HG03060 (cell line): Measurements from ENCODE around the gene IGSF9B.
"Not testable (repeated sequence)": the region's sequence is repeated elsewhere in the genome, so short reads cannot be mapped to it uniquely, and the experiment has no call there.

Experiments used
- ATAC-seq: cut with Tn5 transposase; IDR thresholded peaks from one replicate; pipeline ENCODE4 v1.9.1; 2021; ENCODE audit warnings: low read depth, moderate number of reproducible peaks; ENCODE audit not compliant: unreplicated experiment

The IGSF9B gene, protein sequence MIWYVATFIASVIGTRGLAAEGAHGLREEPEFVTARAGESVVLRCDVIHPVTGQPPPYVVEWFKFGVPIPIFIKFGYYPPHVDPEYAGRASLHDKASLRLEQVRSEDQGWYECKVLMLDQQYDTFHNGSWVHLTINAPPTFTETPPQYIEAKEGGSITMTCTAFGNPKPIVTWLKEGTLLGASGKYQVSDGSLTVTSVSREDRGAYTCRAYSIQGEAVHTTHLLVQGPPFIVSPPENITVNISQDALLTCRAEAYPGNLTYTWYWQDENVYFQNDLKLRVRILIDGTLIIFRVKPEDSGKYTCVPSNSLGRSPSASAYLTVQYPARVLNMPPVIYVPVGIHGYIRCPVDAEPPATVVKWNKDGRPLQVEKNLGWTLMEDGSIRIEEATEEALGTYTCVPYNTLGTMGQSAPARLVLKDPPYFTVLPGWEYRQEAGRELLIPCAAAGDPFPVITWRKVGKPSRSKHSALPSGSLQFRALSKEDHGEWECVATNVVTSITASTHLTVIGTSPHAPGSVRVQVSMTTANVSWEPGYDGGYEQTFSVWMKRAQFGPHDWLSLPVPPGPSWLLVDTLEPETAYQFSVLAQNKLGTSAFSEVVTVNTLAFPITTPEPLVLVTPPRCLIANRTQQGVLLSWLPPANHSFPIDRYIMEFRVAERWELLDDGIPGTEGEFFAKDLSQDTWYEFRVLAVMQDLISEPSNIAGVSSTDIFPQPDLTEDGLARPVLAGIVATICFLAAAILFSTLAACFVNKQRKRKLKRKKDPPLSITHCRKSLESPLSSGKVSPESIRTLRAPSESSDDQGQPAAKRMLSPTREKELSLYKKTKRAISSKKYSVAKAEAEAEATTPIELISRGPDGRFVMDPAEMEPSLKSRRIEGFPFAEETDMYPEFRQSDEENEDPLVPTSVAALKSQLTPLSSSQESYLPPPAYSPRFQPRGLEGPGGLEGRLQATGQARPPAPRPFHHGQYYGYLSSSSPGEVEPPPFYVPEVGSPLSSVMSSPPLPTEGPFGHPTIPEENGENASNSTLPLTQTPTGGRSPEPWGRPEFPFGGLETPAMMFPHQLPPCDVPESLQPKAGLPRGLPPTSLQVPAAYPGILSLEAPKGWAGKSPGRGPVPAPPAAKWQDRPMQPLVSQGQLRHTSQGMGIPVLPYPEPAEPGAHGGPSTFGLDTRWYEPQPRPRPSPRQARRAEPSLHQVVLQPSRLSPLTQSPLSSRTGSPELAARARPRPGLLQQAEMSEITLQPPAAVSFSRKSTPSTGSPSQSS (N-terminal part only)

DNA sequence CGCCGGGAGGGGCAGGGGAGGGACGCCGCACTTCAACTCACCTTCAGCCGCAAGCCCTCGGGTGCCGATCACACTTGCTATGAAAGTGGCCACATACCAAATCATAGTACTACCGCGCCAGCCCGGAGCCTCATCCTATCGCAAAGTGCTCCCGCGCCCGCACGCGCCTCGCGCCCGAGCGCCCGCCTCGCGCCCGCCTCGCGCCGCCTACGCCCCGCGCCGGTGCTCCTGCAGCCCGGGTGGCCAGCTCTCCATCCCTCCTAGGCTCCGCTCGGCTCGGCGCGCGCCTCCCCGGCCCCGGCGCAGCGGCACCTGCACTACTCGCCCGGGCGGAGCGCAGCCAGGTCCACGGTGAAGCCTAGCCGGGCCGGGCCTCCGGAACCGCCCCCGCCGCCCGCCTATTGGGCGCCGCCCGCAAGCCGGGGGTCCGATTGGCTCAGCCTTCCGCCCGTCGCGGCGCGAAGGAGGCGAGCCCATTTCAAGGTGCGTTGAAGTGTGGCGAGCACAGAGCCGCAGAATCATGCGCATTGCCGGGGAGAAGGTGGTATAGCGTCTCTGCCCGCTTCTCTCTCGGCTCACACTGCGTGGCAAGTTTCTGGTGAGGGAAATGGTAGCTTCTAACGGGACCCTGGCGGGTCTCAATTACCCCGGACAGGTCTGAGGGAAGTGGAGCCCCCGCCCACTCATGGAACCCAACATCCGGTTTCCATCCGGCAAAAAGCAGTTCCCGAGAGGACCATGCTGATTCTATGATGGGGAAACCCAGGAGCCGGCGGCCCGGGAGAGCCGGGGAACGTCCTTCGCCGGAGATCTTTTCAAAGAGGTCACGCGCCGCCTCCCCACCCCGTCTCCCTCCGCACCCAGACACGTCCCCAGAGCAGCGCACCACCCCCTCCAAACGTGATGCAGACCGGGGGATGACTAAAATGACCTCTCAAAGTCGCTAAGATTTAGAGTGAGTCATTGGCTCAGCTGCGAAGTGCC lies at the start of gene IGSF9B:
TSS of gene IGSF9B (minus strand) at position 319 of the 984 bp plus-strand sequence. CDS start at position 105, 214 bp downstream.
- ATAC-seq, result peak; percentile 95

DNA sequence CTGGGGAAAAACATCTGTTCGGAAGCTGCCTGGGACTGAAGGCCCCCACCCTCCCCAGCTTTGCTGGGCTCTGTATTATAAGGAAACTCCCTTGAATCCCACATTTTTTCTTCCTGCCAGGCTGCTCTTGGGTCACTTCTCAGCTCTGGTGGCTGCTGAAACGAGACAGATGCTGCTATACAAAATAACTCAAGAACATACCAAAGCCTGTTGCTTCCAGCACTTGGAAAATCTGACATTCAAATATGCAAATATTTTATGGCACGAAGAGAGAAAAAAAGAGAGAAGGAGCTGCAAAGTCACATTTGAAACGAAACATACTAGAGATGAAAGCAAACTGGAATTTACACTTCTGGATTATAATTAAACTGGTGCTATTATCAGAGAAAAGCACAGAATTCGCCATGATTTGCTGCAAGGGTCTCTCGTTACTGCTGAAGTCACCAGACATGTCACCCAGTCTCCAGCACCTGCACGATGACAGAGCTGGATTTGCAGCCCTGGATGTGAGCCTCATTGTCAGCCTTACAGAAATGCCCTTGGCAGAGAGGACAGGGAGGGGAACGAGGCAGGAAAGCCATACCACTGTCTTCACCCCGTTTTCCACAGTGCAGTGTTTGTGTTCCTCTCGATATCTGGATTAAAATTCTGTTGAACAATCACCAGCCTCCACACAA lies 47.9 kb upstream of the IGSF9B start:
- ATAC-seq, result no peak

DNA sequence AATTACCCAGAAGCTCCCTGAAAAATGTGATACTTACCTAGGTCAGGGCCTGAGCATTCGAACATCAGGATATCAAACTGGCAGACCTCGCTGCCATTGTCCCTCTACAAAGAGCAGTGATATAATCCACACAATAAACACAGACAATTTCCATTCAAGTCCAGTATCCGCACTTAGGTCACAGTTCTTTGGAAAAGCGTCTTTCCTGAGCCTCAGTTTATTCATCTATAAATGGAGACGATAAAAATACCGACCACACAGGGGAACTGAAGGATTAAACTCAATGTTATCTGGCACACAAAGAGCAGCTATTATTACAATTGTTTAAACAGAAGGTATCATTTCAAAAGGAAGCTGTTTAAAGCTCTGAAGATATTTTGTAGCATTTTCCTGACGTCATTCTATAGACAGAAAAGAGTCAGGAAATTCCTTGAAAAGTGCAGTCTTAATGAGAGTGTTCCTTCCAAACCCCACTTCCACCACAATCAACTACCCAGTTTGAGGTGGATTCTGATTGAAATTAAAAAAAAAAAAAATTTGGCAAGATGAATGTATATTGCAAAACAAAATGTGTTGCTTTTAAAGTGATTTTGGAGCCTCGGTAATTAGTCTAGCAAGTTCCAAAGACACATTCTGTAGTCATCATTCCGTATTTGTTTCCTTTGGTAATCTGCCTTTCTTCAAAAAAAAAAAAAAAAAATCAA lies 47.2 kb upstream of the IGSF9B start:
- no peak for ATAC-seq

DNA sequence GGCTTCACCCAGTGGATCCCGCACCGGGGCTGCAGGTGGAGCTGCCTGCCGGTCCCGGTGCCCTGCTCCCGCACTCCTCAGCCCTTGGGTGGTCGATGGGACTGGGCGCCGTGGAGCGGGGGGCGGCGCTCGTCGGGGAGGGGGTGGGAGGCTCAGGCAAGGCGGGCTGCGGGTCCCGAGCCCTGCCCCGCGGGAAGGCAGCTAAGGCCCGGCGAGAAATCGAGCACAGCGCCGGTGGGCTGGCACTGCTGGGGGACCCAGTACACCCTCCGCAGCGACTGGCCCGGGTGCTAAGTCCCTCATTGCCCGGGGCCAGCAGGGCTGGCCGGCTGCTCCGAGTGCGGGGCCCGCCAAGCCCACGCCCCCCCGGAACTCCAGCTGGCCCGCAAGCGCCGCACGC lies 46.1 kb upstream of the IGSF9B start:
- not testable (repeated sequence) for ATAC-seq

DNA sequence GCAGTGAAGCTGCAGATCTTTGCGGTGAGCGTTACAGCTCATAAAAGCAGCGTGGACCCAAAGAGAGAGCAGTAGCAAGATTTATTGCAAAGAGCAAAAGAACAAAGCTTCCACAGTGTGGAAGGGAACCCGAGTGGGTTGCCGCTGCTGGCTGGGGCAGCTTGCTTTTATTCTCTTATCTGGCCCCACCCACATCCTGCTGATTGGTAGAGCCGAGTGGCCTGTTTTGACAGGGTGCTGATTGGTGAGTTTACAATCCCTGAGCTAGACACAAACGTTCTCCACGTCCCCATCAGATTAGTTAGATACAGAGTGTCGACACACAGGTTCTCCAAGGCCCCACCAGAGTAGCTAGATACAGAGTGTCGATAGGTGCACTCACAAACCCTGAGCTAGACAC lies 45.6 kb upstream of the IGSF9B start:
- not testable (repeated sequence) for ATAC-seq

DNA sequence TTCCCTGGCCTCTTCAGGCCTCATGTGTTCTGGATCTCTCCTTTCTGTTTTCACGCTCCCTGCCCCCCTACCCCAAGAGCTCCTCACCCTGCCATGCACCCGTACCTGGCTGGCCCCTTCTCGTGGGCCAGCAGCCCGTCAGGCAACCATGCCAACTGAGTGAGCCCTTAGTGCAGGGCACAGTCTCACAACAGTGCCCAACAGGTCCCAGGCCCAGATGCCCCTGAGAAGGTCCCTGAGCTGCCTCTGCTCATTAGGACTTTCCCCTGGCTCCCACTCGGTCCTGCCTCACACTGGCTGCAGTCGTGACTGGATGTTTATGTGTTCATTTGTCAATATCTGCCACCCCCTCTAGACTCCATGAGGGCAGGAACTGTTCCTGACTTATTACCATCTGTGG lies 44.8 kb upstream of the IGSF9B start:
- ATAC-seq, result no peak

DNA sequence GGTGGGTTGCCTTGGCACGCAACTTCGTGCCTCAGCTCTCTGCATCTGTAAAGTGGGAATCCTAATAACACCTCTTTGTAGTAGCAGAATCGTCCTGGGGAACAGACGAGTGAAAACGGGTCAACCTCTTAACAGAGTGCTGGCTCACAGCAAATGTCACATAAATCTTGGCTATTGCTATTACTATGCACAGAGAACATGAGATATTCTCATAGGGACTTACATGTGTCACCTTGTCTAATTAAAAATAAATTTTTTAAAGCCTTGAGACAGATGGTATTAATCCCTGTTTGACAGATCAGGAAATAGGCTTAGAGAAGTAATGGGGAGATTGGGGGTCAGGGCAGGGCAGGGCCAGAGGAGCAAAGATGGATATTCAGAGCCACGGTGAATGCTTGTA lies 44.3 kb upstream of the IGSF9B start:
- no peak for ATAC-seq

DNA sequence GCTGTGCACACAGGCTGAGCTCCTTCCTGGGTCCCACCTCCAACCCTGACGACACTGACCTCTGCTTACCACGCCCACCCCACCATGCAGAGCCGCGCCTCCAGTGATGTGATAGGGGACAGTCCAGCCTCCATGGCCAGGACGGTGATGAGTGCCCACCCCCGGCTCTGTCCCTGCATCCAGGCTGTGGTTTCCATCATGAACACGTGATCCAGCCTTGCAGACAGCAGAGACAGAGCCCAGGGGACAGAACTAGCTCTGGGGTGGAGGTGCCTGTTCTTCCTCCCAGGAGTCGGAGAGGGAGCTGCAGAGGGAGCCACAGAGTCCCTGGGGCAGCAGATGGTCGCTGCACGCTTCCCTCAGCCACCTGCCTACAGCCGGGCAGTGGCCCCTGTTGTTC lies 42.6 kb upstream of the IGSF9B start:
- no peak for ATAC-seq

DNA sequence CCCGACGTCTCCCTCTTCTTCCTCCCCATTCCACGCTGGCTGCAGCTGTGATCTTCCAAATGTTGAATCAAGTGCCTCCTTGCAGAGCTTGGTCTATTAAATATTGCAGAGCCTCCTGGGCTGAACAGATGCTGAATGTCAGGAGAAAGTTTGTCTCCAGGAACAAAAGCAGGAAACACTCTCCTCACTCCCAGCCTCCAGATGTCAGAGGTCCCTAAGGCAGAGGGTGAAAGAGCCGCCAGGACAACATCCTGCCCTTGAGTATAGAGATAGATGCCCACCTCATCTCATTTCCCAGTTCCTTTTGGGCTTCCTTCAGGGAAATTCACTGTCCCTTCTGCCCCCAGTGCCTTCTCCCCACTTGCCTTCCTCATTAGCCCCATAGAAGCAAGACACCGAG lies 40.8 kb upstream of the IGSF9B start:
- ATAC-seq, result no peak

DNA sequence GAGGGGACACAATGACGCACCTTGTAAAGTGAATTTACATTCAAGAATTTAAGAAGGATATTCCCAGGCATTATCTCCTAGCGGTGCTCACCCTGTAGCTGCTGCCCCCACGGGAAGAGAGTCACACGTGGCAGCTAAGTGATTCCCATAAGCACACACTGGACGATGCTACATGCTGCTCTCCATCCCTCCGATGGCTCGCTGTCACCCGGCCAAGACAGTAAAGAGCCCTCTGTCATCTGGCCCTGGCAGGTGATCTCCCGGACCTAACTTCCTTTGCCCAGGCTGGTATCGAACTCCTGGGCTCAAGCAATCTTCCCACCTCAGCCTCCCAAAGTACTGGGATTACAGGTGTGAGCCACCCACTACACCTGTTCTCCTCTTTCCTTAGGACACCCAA lies 39.9 kb upstream of the IGSF9B start:
- ATAC-seq, result no peak

DNA sequence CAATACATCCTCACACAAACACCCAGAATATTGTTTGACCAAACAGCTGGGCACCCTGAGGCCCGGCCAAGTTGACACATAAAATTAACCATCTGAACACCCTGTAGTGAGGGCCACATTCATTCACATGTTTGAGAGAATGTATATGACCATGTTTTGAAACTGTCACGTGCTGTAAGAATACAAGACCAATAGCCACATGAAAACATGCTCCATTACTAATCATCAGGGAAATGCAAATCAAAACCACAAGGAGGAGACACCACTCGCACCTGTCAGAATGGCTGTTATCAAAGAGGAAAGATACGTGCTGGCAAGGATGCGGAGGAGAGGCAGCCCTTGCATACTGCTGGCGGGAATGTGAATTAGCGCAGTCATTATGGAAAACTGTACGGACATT lies 38.3 kb upstream of the IGSF9B start:
- ATAC-seq, result peak; percentile 52

DNA sequence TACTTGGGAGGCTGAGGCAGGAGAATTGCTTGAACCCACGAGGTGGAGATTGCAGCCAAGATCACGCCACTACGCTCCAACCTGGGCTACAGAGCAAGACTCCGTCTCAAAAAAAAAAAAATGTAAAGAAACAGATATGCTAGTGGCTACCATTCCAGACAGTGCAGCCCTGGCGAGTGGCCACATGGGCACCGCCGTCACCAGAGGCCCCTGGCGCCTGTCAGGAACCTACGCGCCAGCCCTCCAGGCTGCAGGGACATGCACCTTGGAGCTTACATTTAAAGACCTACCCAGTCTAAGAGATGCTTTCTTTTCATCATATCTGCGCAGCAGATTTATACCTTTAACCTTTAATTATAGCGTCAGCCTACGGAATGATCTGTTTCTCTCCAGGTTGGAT lies 37.2 kb upstream of the IGSF9B start:
- no peak for ATAC-seq

DNA sequence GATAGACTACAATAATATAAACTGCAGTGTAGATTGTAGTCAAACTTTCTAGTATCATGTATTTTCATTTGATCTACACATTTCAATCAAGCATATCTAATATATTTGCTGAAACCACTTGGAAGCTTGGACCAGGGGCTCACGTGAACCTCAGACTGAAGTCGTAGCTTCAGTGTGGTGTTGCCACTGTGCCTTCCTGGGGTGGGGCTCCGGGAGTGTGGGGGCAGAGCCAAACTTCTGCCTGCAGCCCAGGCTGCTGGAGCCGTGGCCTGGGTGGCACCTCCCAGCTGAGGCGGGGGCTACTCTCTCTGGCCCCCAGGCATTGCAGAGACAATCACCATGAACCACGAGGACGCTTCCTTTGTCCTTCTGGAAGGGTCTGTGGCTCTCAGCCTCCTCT lies 36.3 kb upstream of the IGSF9B start:
- ATAC-seq, result no peak

DNA sequence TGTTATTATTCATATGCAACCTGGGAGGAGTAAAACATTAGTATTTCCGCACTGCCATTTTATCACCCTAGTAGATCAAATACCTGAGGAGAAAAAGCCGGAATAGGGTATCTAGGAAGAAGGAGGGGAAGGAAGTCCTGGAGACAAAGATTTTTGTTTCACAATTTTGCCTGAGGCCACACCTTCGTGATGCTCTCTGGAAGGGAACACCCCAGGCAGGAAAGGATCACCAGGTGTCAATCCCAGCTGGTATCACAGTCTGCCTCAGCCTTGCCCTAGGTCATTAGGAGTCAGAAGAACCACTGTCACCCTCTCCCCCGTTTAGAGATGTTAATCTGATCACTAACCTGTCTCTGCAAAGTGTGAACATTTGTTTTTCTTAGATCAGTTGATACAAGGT lies 35.4 kb upstream of the IGSF9B start:
- ATAC-seq, result no peak

DNA sequence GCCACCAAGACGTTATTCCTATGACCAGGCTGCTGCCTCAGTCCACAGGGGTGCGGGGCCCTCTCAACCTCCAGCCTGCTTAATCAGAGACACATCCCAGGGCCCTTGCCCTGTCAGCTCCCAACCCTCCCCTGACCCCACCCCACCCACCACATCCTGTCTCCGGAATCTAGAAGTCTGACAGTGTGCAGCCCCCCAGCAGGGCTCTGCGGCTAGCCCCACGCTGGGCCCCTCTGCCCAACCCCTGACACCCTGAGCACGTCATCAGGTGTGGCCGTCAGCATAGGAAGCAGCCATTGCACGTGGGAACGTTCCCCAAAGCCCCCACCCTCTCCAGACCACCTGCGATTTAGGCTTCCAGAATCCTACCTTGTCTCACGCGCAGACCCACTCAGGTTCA lies 34.3 kb upstream of the IGSF9B start:
- ATAC-seq, result no peak

DNA sequence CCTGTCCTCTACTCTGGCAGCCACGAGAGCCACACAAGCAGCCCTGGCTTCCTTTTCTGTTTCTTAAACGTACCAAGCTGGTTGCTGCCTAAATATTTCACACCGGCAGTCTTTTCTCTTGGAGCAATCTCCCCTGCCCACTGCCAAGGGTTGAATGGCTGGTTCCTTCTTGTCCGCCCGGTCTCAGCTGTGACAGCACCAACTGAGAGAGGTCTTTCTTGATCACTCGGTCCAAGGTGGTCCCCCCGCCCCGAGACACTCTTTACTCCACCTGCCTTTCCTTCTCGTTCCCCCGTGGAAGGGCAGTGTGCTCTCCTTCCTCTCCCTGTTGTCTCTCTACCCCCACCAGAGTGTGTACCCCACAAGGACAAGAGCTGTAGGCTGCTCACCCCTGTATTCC lies 33.7 kb upstream of the IGSF9B start:
- no peak for ATAC-seq

DNA sequence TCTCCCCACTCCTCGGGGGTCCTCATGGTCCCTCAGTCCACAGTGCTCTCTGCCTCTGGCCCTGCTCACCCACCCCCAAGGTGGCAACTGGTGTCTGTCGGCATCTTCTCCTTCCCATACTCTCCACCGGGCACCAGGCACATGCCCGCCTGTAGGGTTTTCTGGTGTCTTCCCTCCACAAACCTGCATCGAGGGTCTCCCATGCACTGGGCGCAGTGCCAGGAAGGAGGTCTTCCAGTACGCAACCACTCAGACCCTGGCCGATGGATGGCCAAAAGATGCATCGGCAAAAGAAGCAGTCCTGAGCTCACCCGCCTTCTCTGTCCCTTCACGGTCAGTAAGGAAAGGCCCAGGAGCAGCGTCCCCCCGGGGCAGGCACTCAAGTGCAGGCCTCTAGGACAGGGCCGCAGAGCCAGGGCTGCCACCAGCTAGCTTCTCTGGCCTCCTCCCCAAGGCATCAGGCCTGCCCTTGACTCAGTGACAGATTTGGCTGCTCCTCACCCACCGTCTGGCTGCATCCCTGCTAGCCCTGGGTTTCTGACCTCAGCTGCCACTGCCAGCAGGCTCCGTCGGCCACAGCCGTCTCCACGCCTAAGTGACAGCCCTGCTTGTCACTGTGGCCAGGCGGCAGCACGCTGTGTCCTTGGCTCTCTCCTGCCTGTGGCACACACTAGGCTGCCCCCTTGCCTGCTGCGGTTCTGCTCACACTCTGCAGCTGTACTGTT lies 32.1 kb upstream of the IGSF9B start:
- ATAC-seq, result no peak

DNA sequence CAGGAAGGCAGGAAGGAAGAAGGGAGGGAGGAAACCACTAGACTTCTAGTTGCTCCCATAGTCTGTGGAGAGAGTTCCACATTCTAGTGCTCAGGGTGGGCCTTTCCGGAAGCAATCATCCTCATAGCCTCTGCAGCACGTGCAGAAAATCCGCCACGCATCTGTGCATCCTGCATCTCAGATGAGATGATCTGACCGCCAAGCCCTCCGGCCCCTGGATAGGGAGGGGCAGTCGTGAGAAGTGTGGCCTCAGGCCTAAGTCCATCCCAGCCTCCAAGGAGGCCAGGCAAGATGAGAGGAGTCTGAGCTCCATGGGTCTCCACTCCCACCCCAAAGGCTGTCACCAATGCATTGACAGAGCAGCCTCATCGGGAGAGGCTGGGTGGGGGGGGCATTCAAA lies 30.4 kb upstream of the IGSF9B start:
- ATAC-seq, result no peak
